Activated CD8-positive, alpha-beta memory T cell treated with anti-CD3 and anti-CD28 coated beads, Interleukin-2, amount 10 ng/mL, durations not matched to agents 7 days and 5 days (primary cell): ENCODE data around the gene EFNA5. TPM values are rescaled to one million over a fixed set of nuclear protein-coding genes. Genes with fewer than 3 reads are reported as not detected.

Source experiments
- ATAC-seq: fragments of 150-1000 bp; cut with Tn5 transposase; one replicate; pipeline ENCODE4 v1.10.0; 2021; ENCODE audit warnings: moderate library complexity
- CTCF ChIA-PET: fragments of 350-600 bp; sonication (Branson Sonifier 250); formaldehyde crosslinking; loops from one replicate; lab custom pipeline; 2021; ENCODE audit warnings: antibody characterized with exemption; lab: Charles Lee
- DNase-seq: peaks from one replicate; pipeline ENCODE4 v3.0.0-alpha.2; 2020
- H3K27ac Mint-ChIP-seq: one replicate; pipeline ENCODE4 v1.8.0; 2021; ENCODE audit warnings: mild to moderate bottlenecking, mixed read lengths
- H3K27me3 Mint-ChIP-seq: one replicate; pipeline ENCODE4 v1.8.0; 2021; ENCODE audit warnings: mixed read lengths
- H3K36me3 Mint-ChIP-seq: one replicate; pipeline ENCODE4 v1.8.0; 2021; ENCODE audit warnings: mild to moderate bottlenecking, mixed read lengths
- H3K4me1 Mint-ChIP-seq: one replicate; pipeline ENCODE4 v1.8.0; 2021; ENCODE audit warnings: mixed read lengths
- H3K4me3 Mint-ChIP-seq: one replicate; pipeline ENCODE4 v1.8.0; 2021; ENCODE audit warnings: mild to moderate bottlenecking, moderate library complexity, mixed read lengths
- H3K9me3 Mint-ChIP-seq: one replicate; pipeline ENCODE4 v1.8.0; 2022; ENCODE audit warnings: low read depth, mixed read lengths
- total RNA-seq, 2 experiments: library from RNA; stranded (reverse); gene quantifications; one replicate each; pipeline ENCODE4 v1.2.3, GENCODE V29; 2021

Gene EFNA5
- total RNA-seq, 2 experiments from 2014 or later, result not detected

- Mint-ChIP-seq H3K4me3 (no peak overlapping the region), H3K27ac (no peak overlapping the region), H3K9me3 (no peaks in the 10 kb centered on the region), H3K4me1 (peaks cover 4% of the 10 kb centered on the region), H3K27me3 (peaks cover 25% of the 10 kb centered on the region), H3K36me3 (no peaks in the 10 kb centered on the region)
- ATAC-seq, result no peak
- no peak for DNase-seq
- CTCF ChIA-PET, result no interaction called here
Observed at GRCh38 chr5:107398703-107399102, 272.0 kb downstream of the EFNA5 start.

GRCh38 chr5:107396351-107396690, 274.4 kb downstream of the EFNA5 start:
- ATAC-seq, result no peak
- H3K4me1 Mint-ChIP-seq, result peaks cover 4% of the 10 kb centered on the region
- CTCF ChIA-PET, result interaction anchor here (0.6 kb wide), 1 partner anchor 528 kb away, joined by 3 read pairs; no protein-coding TSS in a partner anchor
- no peaks in the 10 kb centered on the region for H3K36me3 Mint-ChIP-seq
- no peaks in the 10 kb centered on the region for H3K9me3 Mint-ChIP-seq
- H3K27me3 Mint-ChIP-seq, result peaks cover 16% of the 10 kb centered on the region
- DNase-seq, result no peak
- no peak overlapping the region for H3K4me3 Mint-ChIP-seq
- H3K27ac Mint-ChIP-seq, result no peak overlapping the region

- ATAC-seq, result no peak
- CTCF ChIA-PET, result interaction anchor here (0.6 kb wide), 1 partner anchor 528 kb away, joined by 3 read pairs; no protein-coding TSS in a partner anchor
- H3K27me3 Mint-ChIP-seq, result peaks cover 14% of the 10 kb centered on the region
- no peaks in the 10 kb centered on the region for H3K9me3 Mint-ChIP-seq
- H3K4me1 Mint-ChIP-seq, result peaks cover 4% of the 10 kb centered on the region
- no peak overlapping the region for H3K4me3 Mint-ChIP-seq
- H3K36me3 Mint-ChIP-seq, result no peaks in the 10 kb centered on the region
- H3K27ac Mint-ChIP-seq, result no peak overlapping the region
- DNase-seq, result no peak
Observed at GRCh38 chr5:107395632-107396350, 274.9 kb downstream of the EFNA5 start.

- H3K27me3 Mint-ChIP-seq, result peaks cover 10% of the 10 kb centered on the region
Observed at GRCh38 chr5:107393851-107394250, 276.9 kb downstream of the EFNA5 start.

GRCh38 chr5:107391787-107392186, 278.9 kb downstream of the EFNA5 start:
- Mint-ChIP-seq H3K4me1 (peaks cover 32% of the 10 kb centered on the region), H3K27me3 (peaks cover 12% of the 10 kb centered on the region), H3K9me3 (no peaks in the 10 kb centered on the region), H3K27ac (no peak overlapping the region), H3K36me3 (no peaks in the 10 kb centered on the region), H3K4me3 (no peak overlapping the region)
- CTCF ChIA-PET, result no interaction called here
- no peak for DNase-seq
- ATAC-seq, result no peak

More at GRCh38 chr5:107393851-107394250, 276.9 kb downstream of the EFNA5 start:
- no peak overlapping the region for H3K4me3 Mint-ChIP-seq
- H3K4me1 Mint-ChIP-seq, result peaks cover 13% of the 10 kb centered on the region
- DNase-seq, result no peak
- no peaks in the 10 kb centered on the region for H3K9me3 Mint-ChIP-seq
- no peak overlapping the region for H3K27ac Mint-ChIP-seq
- no peak for ATAC-seq
- CTCF ChIA-PET, result no interaction called here
- no peaks in the 10 kb centered on the region for H3K36me3 Mint-ChIP-seq

GRCh38 chr5:107389775-107390148, 281.0 kb downstream of the EFNA5 start:
- Mint-ChIP-seq H3K27me3 (peaks cover 11% of the 10 kb centered on the region), H3K4me3 (no peak overlapping the region), H3K4me1 (peaks cover 28% of the 10 kb centered on the region), H3K27ac (no peak overlapping the region), H3K9me3 (no peaks in the 10 kb centered on the region), H3K36me3 (no peaks in the 10 kb centered on the region)
- DNase-seq (no peak), ATAC-seq (no peak)
- CTCF ChIA-PET, result interaction anchor here (1.0 kb wide), 1 partner anchor 183 kb away, joined by 3 read pairs; no protein-coding TSS in a partner anchor

DNA sequence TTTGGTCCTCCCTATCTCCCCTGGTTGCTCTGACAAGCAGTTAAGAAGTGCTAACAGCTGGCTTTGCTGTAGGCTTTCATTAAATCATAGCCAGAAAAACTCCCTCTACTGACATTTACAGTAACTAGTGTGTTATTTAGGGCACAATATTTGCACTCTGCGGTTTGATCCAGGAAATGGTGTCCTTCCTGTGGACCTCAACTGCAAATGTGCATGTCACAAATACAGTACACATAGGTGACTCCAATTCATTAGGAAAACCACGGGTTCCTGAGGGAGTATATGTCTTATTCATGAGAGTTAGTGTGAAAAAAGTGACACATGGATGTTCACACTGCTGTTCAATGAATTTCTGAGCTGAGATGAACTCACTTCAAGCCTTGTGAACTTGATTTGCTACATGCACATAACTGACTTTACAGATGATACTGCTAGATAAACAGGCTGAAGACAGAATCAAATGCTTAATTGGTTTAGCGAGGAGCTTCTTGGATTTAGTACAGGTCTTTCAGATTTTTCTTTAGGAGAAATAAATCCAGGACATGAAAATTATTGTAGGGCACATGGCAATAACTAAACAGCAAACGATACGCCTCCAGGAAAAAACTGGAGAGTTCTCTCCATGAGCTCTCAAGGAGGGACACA, 281.5 kb downstream of the EFNA5 start:
- CTCF ChIA-PET, result interaction anchor here (1.0 kb wide), 1 partner anchor 183 kb away, joined by 3 read pairs; no protein-coding TSS in a partner anchor
- Mint-ChIP-seq H3K27me3 (peaks cover 11% of the 10 kb centered on the region), H3K4me3 (no peak overlapping the region), H3K4me1 (peaks cover 28% of the 10 kb centered on the region), H3K9me3 (no peaks in the 10 kb centered on the region), H3K27ac (no peak overlapping the region), H3K36me3 (no peaks in the 10 kb centered on the region)
- DNase-seq, result peak; percentile 54
- peak; percentile 53 for ATAC-seq

DNA sequence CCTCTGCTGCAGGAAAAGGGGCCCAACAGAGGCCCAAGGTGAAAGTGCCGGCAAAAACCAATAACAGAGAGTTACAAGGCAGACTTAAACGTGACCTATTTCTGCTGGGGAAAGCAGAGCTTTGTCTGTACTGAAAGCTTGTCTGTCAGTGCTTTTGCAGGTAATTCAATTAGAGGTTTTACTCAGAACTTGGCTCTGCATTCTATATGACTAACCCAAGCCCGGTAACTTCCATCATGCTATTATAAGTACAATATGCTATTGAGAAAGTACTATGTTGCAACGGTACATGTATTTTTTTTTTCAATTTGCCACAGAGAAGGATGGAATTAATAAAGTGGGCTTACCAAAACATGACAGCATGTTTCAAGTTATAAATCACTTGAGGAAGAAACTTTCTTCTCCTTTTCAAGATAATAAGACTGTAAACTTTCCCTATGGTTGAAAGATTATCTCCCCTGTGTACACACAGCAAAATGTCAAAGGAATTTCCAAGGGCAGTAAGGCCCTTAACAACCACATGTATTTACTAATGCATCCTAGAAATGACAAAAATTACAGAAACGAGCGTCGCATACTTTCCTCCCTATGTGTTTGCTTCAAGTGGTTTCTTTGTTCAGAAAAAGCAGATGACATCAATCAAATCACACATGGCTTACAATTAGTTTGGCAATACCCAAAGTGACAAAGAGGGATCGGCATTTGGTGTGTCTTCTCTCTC, 282.4 kb downstream of the EFNA5 start:
- H3K4me1 Mint-ChIP-seq, result peaks cover 28% of the 10 kb centered on the region
- H3K27me3 Mint-ChIP-seq, result peaks cover 11% of the 10 kb centered on the region
- no peaks in the 10 kb centered on the region for H3K9me3 Mint-ChIP-seq
- no peaks in the 10 kb centered on the region for H3K36me3 Mint-ChIP-seq
- H3K4me3 Mint-ChIP-seq, result peak overlapping the region; percentile 9
- DNase-seq (peak; percentile 43), ATAC-seq (peak; percentile 76)
- H3K27ac Mint-ChIP-seq, result peak overlapping the region; percentile 47
- CTCF ChIA-PET, result no interaction called here

DNA sequence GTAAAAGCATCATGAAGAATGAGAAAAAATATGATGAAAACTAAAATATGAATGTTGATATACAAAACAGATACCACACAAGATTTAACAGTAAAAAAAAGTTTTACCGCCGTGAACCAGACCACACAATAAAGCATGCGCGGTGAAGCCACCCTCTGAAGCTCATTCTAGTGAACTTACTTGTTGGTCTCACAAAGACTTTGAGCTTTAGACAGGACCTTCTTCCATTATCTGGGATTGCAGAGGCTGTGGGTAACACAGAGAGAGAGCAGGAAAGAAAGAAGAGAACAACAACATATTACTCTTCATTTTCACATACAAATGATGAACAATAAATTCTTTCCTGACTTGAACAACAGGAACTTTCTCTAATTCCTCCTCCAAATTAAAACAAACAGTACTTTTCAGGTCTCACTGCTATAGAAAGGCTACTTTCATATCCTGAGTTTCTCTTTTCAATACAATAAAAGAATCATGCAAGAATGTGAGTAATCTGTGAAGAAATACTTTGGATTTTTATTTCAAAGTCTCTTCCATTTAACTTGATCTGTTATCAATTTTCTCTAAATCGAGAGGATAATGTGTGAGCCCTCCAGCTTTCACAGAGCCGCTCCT, 283.1 kb downstream of the EFNA5 start:
- Mint-ChIP-seq H3K9me3 (no peaks in the 10 kb centered on the region), H3K4me3 (peak overlapping the region; percentile 9), H3K36me3 (no peaks in the 10 kb centered on the region), H3K4me1 (peaks cover 28% of the 10 kb centered on the region), H3K27me3 (peaks cover 11% of the 10 kb centered on the region), H3K27ac (peak overlapping the region; percentile 47)
- ATAC-seq (no peak), DNase-seq (no peak)
- CTCF ChIA-PET, result no interaction called here

DNA sequence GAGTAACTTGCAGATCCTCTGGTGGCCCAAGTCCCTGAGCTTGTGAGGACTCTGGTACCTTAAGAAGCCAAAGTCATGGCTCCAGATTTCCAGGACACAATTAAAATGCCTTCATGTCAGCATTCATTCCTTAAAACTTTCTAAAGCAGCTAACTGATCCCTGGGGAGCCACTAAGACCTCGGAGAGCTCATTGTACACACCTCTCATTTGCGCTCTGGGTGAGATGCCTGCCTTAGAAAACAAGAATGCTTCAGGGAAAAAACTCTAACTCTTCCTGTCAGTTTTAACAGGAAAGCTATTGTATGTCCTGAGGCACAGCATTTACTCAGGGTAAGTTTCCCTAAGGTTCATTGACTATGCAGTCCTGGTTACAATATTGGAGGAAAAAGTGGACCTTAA, 285.0 kb downstream of the EFNA5 start:
- no peak for ATAC-seq
- Mint-ChIP-seq H3K27me3 (peaks cover 11% of the 10 kb centered on the region), H3K4me3 (no peak overlapping the region), H3K9me3 (no peaks in the 10 kb centered on the region), H3K4me1 (peaks cover 28% of the 10 kb centered on the region), H3K36me3 (no peaks in the 10 kb centered on the region), H3K27ac (no peak overlapping the region)
- CTCF ChIA-PET, result interaction anchor here (0.7 kb wide), 1 partner anchor 33 kb away, joined by 3 read pairs; no protein-coding TSS in a partner anchor
- DNase-seq, result no peak

DNA sequence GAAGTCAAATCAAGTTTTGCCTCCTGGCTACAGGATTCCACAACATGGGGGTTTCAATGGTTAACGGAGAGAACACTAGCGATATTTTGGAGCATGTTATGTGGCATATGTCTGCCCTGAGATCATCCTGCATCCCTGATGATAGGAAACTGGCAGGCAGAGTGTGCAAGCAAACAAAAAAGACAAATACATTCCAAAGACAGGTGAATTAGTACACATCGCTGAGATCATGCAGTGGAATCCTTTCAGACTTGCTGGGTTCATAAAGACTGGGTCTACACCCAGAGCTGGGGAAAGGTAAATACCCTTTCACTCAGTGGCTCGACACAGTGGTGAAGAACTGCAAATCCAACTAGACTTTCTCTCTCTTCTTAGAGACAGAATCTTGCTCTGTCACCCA, 286.5 kb downstream of the EFNA5 start:
- Mint-ChIP-seq H3K9me3 (no peaks in the 10 kb centered on the region), H3K4me1 (peaks cover 22% of the 10 kb centered on the region), H3K27ac (no peak overlapping the region), H3K36me3 (no peaks in the 10 kb centered on the region), H3K27me3 (peaks cover 11% of the 10 kb centered on the region), H3K4me3 (no peak overlapping the region)
- ATAC-seq (no peak), DNase-seq (no peak)
- CTCF ChIA-PET, result no interaction called here

DNA sequence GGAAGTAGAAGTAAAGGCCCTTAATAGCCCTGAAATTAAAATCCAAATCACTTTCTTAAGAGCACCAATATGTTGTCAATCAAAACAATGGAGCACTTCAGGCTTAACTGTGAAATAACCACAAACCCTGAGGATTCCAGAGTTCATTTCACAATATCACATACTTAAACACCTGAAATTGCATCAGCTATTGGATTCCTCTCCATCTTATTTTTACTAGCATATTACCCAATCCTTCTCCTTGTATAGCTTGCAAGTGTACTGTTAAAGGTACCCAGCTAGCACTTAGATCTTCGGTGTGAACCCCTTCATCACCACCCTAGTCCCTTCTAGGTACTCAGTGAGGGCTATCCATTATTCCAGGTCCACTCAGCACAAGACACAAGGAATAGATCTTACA, 287.3 kb downstream of the EFNA5 start:
- no peak for ATAC-seq
- Mint-ChIP-seq H3K9me3 (no peaks in the 10 kb centered on the region), H3K4me3 (no peak overlapping the region), H3K36me3 (no peaks in the 10 kb centered on the region), H3K27ac (no peak overlapping the region), H3K27me3 (peaks cover 11% of the 10 kb centered on the region), H3K4me1 (peaks cover 14% of the 10 kb centered on the region)
- DNase-seq, result no peak
- CTCF ChIA-PET, result no interaction called here

- CTCF ChIA-PET, result no interaction called here
- DNase-seq, result no peak
Observed at GRCh38 chr5:107381189-107381856, 289.4 kb downstream of the EFNA5 start.

More at GRCh38 chr5:107381189-107381856, 289.4 kb downstream of the EFNA5 start:
- H3K9me3 Mint-ChIP-seq, result no peaks in the 10 kb centered on the region
- no peak overlapping the region for H3K27ac Mint-ChIP-seq
- peaks cover 9% of the 10 kb centered on the region for H3K27me3 Mint-ChIP-seq
- no peak overlapping the region for H3K4me3 Mint-ChIP-seq
- H3K4me1 Mint-ChIP-seq, result no peaks in the 10 kb centered on the region
- no peaks in the 10 kb centered on the region for H3K36me3 Mint-ChIP-seq
- ATAC-seq, result no peak
